H9 (cell line): ENCODE measurements around the gene CACNB2. TPM values are rescaled to one million over a fixed set of nuclear protein-coding genes. Genes with fewer than 3 reads are reported as not detected.

Experiments used
- DNase-seq: peaks from one replicate; pipeline ENCODE4 v3.0.0-alpha.2; 2017
- H2AFZ ChIP-seq: one replicate; pipeline ENCODE4 v1.6.1; 2013; ENCODE audit warnings: mild to moderate bottlenecking, low read length, control low read depth, moderate library complexity
- H2AK5ac ChIP-seq: 2 replicates; pipeline ENCODE4 v1.6.1; 2013; ENCODE audit warnings: low read length, control low read depth, mixed read lengths; ENCODE audit not compliant: insufficient read length
- H2BK120ac ChIP-seq: one replicate; pipeline ENCODE4 v1.6.1; 2013; ENCODE audit warnings: low read depth, mild to moderate bottlenecking, low read length, control low read depth, inconsistent platforms; ENCODE audit not compliant: poor library complexity, severe bottlenecking
- H2BK12ac ChIP-seq: 2 replicates; pipeline ENCODE4 v1.6.1; 2013; ENCODE audit warnings: low read length, control low read depth, mixed read lengths, low read depth; ENCODE audit not compliant: insufficient read length
- H2BK15ac ChIP-seq: 2 replicates; pipeline ENCODE4 v1.6.1; 2013; ENCODE audit warnings: low read depth, low read length, control low read depth
- H2BK20ac ChIP-seq: one replicate; pipeline ENCODE4 v1.6.1; 2013; ENCODE audit warnings: low read depth, mild to moderate bottlenecking, low read length, control low read depth, inconsistent platforms; ENCODE audit not compliant: poor library complexity, severe bottlenecking
- H2BK5ac ChIP-seq: 2 replicates; pipeline ENCODE4 v1.6.1; 2013; ENCODE audit warnings: low read length, control low read depth, mixed read lengths; ENCODE audit not compliant: insufficient read length
- H3K14ac ChIP-seq: 2 replicates; pipeline ENCODE4 v1.6.1; 2013; ENCODE audit warnings: low read length, control low read depth; ENCODE audit not compliant: insufficient read depth
- H3K18ac ChIP-seq: 2 replicates; pipeline ENCODE4 v1.6.1; 2013; ENCODE audit warnings: low read depth, mild to moderate bottlenecking, mixed read lengths, low read length, control low read depth; ENCODE audit not compliant: insufficient read length
- H3K23ac ChIP-seq: 2 replicates; pipeline ENCODE4 v1.6.1; 2013; ENCODE audit warnings: low read length, control low read depth, mixed read lengths, low read depth; ENCODE audit not compliant: insufficient read length
- H3K23me2 ChIP-seq: 2 replicates; pipeline ENCODE4 v1.6.1; 2013; ENCODE audit warnings: low read depth, mild to moderate bottlenecking, mixed read lengths, low read length, control low read depth; ENCODE audit not compliant: insufficient read length, poor library complexity, severe bottlenecking
- H3K27ac ChIP-seq: 2 replicates; pipeline ENCODE4 v1.5.1; 2013; ENCODE audit warnings: low read length, control low read depth, mixed read lengths, low read depth; ENCODE audit not compliant: insufficient read length
- H3K27me3 ChIP-seq: 2 replicates; pipeline ENCODE4 v1.6.1; 2013; ENCODE audit warnings: low read length, control low read depth, inconsistent platforms; ENCODE audit not compliant: insufficient read depth
- H3K4ac ChIP-seq: 2 replicates; pipeline ENCODE4 v1.6.1; 2013; ENCODE audit warnings: low read depth, mild to moderate bottlenecking, control low read depth, inconsistent platforms, low read length, moderate library complexity
- H3K4me1 ChIP-seq: 2 replicates; pipeline ENCODE4 v1.6.1; 2013; ENCODE audit warnings: low read length, control low read depth, inconsistent platforms; ENCODE audit not compliant: insufficient read depth
- H3K4me2 ChIP-seq: 2 replicates; pipeline ENCODE4 v1.6.1; 2013; ENCODE audit warnings: low read length, control low read depth, mixed read lengths; ENCODE audit not compliant: insufficient read length, insufficient read depth
- H3K56ac ChIP-seq: 2 replicates; pipeline ENCODE4 v1.6.1; 2013; ENCODE audit warnings: low read depth, mild to moderate bottlenecking, mixed read lengths, low read length, control low read depth; ENCODE audit not compliant: insufficient read length
- H3K79me1 ChIP-seq: 2 replicates; pipeline ENCODE4 v1.6.1; 2013; ENCODE audit warnings: low read depth, mild to moderate bottlenecking, moderate library complexity, low read length, control low read depth, inconsistent platforms; ENCODE audit not compliant: insufficient read depth, poor library complexity, severe bottlenecking
- H3K79me2 ChIP-seq: 2 replicates; pipeline ENCODE4 v1.6.1; 2013; ENCODE audit warnings: low read length, control low read depth, inconsistent platforms; ENCODE audit not compliant: insufficient read depth
- H3K9ac ChIP-seq: 2 replicates; pipeline ENCODE4 v1.6.1; 2013; ENCODE audit warnings: low read length, control low read depth, mixed read lengths; ENCODE audit not compliant: insufficient read length; ENCODE audit errors: extremely low read depth
- H3K9me3 ChIP-seq: one replicate; pipeline ENCODE4 v1.6.1; 2013; ENCODE audit warnings: low read depth, low read length, inconsistent platforms; ENCODE audit not compliant: control insufficient read depth
- H3T11ph ChIP-seq: one replicate; pipeline ENCODE4 v1.6.1; 2013; ENCODE audit warnings: mild to moderate bottlenecking, low read length, control low read depth, inconsistent platforms
- H4K20me1 ChIP-seq: one replicate; pipeline ENCODE4 v1.6.1; 2013; ENCODE audit not compliant: control insufficient read depth, insufficient read length, insufficient read depth
- H4K5ac ChIP-seq: 2 replicates; pipeline ENCODE4 v1.6.1; 2013; ENCODE audit warnings: low read depth, mild to moderate bottlenecking, mixed read lengths, low read length, control low read depth; ENCODE audit not compliant: insufficient read length
- H4K8ac ChIP-seq: replicated peaks from 2 replicates; pipeline ENCODE4 v1.6.1; 2013; ENCODE audit warnings: low read length, control low read depth, mixed read lengths, low read depth; ENCODE audit not compliant: insufficient read length
- H4K91ac ChIP-seq: 2 replicates; pipeline ENCODE4 v1.6.1; 2013; ENCODE audit warnings: low read depth, mild to moderate bottlenecking, moderate library complexity, mixed read lengths, low read length, control low read depth; ENCODE audit not compliant: insufficient read length
- H3K27ac Mint-ChIP-seq, 3 experiments: 2 replicates in 2 of 3; 3 replicates in 1 of 3; pipeline ENCODE4 v1.8.0; 2020 to 2021; ENCODE audit warnings: mixed read lengths in 3 of 3, mild to moderate bottlenecking in 1 of 3, moderate library complexity in 1 of 3
- H3K27me3 Mint-ChIP-seq: 2 replicates; pipeline ENCODE4 v1.8.0; 2021; ENCODE audit warnings: low read depth, mild to moderate bottlenecking, moderate library complexity, mixed read lengths
- H3K36me3 Mint-ChIP-seq, 3 experiments: 2 replicates in 2 of 3; 3 replicates in 1 of 3; pipeline ENCODE4 v1.8.0; 2020 to 2021; ENCODE audit warnings: low read depth in 3 of 3, mixed read lengths in 3 of 3; ENCODE audit not compliant: insufficient read depth in 1 of 3
- H3K4me1 Mint-ChIP-seq, 2 experiments: 2 replicates each; pipeline ENCODE4 v1.8.0; 2020; ENCODE audit warnings: mixed read lengths in 2 of 2
- H3K4me3 Mint-ChIP-seq, 2 experiments: 2 replicates in 1 of 2; 3 replicates in 1 of 2; pipeline ENCODE4 v1.8.0; 2020 to 2021; ENCODE audit warnings: mild to moderate bottlenecking in 2 of 2, mixed read lengths in 2 of 2, moderate library complexity in 1 of 2
- H3K9me3 Mint-ChIP-seq, 2 experiments: 2 replicates in 1 of 2; 3 replicates in 1 of 2; pipeline ENCODE4 v1.8.0; 2020; ENCODE audit warnings: mild to moderate bottlenecking in 2 of 2, mixed read lengths in 2 of 2, moderate library complexity in 1 of 2
- WGBS: extraction: QIAGEN DNeasy Blood & Tissue Kit; methylation state at CpG from one replicate; pipeline ENCODE4 v1.1.7; 2013; ENCODE audit warnings: missing lambda C conversion rate, low lambda C conversion rate, mixed read lengths; ENCODE audit not compliant: insufficient read length; ENCODE audit errors: extremely low coverage; 5-methylcytosine and 5-hydroxymethylcytosine counted together
- total RNA-seq: library from RNA; stranded (reverse); gene quantifications from 2 replicates; pipeline ENCODE4 v1.2.1, GENCODE V29; 2021
- TF ChIP-seq, protein P1 (sequence below): fragments of 200-600 bp; sonication (generic); conservative IDR thresholded peaks from 3 replicates; pipeline ENCODE4 v1.8.0; 2021; ENCODE audit warnings: antibody characterized with exemption, mild to moderate bottlenecking

The CACNB2 gene
- total RNA-seq, 1 experiment from 2014 or later = 2.6 TPM

DNA sequence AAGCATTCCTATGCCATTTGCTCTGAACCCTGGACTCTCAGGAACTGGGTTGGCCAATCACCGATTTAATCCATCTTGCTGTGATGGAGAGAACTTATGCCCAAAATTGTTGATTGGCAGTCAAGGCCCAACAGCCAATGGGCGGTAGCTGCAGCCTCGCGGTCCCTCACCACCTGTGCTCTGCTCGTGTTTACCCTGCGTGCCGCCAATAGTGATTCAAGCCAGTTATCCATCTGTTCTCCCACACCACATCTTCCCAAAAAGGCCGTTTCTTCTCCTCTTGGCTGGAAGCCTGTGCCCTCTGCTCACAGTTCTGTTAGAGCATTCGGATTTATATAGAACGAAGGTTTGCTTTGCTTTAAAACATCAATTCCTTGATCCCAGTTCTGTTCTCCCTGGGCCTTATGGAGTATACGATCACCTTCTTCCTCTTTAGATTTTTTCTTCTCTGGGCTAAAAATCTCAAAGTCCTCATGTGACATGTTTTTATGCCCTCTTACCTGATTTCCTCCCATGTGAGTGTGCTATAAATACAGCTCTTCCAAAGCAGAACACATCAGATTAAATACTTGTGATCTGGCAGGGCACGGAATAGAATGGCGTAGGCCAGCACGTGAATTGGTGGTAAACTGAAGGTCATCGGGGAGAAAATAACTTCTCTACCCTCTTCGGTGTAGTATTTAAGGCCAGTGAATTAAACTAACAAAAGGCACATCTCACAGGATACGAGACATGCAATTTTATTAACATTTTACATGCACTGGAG is 298.3 kb downstream of the CACNB2 start:
- Histone ChIP-seq H2BK12ac (no peak overlapping the region), H3K79me2 (no peaks in the 10 kb centered on the region), H4K5ac (no peak overlapping the region), H2BK120ac (no peak overlapping the region), H3K27me3 (no peaks in the 10 kb centered on the region), H2BK20ac (no peak overlapping the region), H2BK5ac (no peak overlapping the region), H3K4me1 (no peaks in the 10 kb centered on the region), H3K23ac (no peak overlapping the region), H3K4ac (no peak overlapping the region), H2AFZ (no peak overlapping the region), H4K91ac (no peak overlapping the region), H3K79me1 (no peaks in the 10 kb centered on the region), H3T11ph (no peak overlapping the region), H3K56ac (no peak overlapping the region), H3K23me2 (no peaks in the 10 kb centered on the region), H3K9me3 (no peaks in the 10 kb centered on the region), H3K9ac (no peak overlapping the region), H2AK5ac (no peak overlapping the region), H4K20me1 (no peaks in the 10 kb centered on the region), H3K27ac (no peak overlapping the region), H2BK15ac (no peak overlapping the region), H3K4me2 (no peak overlapping the region), H3K14ac (no peak overlapping the region), H3K18ac (no peak overlapping the region), H4K8ac (no peak overlapping the region)
- H3K4me1 Mint-ChIP-seq = no peaks in the 10 kb centered on the region
- H3K9me3 Mint-ChIP-seq = no peaks in the 10 kb centered on the region; a peak in 1 of 5 replicates
- TF ChIP-seq, protein P1, sequence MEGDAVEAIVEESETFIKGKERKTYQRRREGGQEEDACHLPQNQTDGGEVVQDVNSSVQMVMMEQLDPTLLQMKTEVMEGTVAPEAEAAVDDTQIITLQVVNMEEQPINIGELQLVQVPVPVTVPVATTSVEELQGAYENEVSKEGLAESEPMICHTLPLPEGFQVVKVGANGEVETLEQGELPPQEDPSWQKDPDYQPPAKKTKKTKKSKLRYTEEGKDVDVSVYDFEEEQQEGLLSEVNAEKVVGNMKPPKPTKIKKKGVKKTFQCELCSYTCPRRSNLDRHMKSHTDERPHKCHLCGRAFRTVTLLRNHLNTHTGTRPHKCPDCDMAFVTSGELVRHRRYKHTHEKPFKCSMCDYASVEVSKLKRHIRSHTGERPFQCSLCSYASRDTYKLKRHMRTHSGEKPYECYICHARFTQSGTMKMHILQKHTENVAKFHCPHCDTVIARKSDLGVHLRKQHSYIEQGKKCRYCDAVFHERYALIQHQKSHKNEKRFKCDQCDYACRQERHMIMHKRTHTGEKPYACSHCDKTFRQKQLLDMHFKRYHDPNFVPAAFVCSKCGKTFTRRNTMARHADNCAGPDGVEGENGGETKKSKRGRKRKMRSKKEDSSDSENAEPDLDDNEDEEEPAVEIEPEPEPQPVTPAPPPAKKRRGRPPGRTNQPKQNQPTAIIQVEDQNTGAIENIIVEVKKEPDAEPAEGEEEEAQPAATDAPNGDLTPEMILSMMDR = no peak
- no peak for DNase-seq
- H3K27ac Mint-ChIP-seq = no peak overlapping the region
- no peaks in the 10 kb centered on the region; a peak in 1 of 7 replicates for H3K36me3 Mint-ChIP-seq
- no peaks in the 10 kb centered on the region for H3K27me3 Mint-ChIP-seq
- no peak overlapping the region for H3K4me3 Mint-ChIP-seq
- WGBS = no CpG with 5 or more reads among the region's 17 CpGs
